Ishikawa (cell line): Measurements from ENCODE around the gene USP53.

Experiments used
- CEBPB ChIP-seq: IDR thresholded peaks from 2 replicates; pipeline ENCODE4 v1.6.1; 2012
- CREB1 ChIP-seq: IDR thresholded peaks from 2 replicates; pipeline ENCODE4 v1.6.1; 2012; ENCODE audit warnings: low read depth
- EGR1 ChIP-seq: IDR thresholded peaks from 2 replicates; pipeline ENCODE4 v1.6.1; 2012
- EP300 ChIP-seq: IDR thresholded peaks from 2 replicates; pipeline ENCODE4 v1.6.1; 2012; ENCODE audit warnings: borderline replicate concordance
- FOXM1 ChIP-seq: IDR thresholded peaks from 2 replicates; pipeline ENCODE4 v1.6.1; 2012; ENCODE audit warnings: low read depth, borderline replicate concordance
- MAX ChIP-seq: IDR thresholded peaks from 2 replicates; pipeline ENCODE4 v1.6.1; 2012
- NFIC ChIP-seq: IDR thresholded peaks from 2 replicates; pipeline ENCODE4 v1.6.1; 2012
- RAD21 ChIP-seq: IDR thresholded peaks from 2 replicates; pipeline ENCODE4 v1.6.1; 2012; ENCODE audit warnings: low read depth
- REST ChIP-seq: IDR thresholded peaks from 2 replicates; pipeline ENCODE4 v1.6.1; 2012; ENCODE audit warnings: low read depth, mild to moderate bottlenecking
- TAF1 ChIP-seq: IDR thresholded peaks from 2 replicates; pipeline ENCODE4 v1.6.1; 2012; ENCODE audit warnings: low read depth, mild to moderate bottlenecking
- TCF12 ChIP-seq: IDR thresholded peaks from 2 replicates; pipeline ENCODE4 v1.6.1; 2012; ENCODE audit warnings: low read depth
- TEAD4 ChIP-seq: IDR thresholded peaks from 2 replicates; pipeline ENCODE4 v1.6.1; 2012
- USF1 ChIP-seq: IDR thresholded peaks from 2 replicates; pipeline ENCODE4 v1.6.1; 2012
- YY1 ChIP-seq: IDR thresholded peaks from 2 replicates; pipeline ENCODE4 v1.6.1; 2012; ENCODE audit warnings: low read depth
- ZBTB7A ChIP-seq: IDR thresholded peaks from 2 replicates; pipeline ENCODE4 v1.6.1; 2012; ENCODE audit warnings: low read depth

USP53 gene

GRCh38 chr4:119261986-119262385, 49.5 kb downstream of the USP53 start:
- TF ChIP-seq TEAD4: no peak
- TF ChIP-seq CREB1: no peak
- TF ChIP-seq EP300: no peak
- no peak for TF ChIP-seq CEBPB
- TF ChIP-seq REST: no peak
- no peak for TF ChIP-seq TCF12
- no peak for TF ChIP-seq RAD21
- TF ChIP-seq ZBTB7A: no peak
- no peak for TF ChIP-seq USF1
- no peak for TF ChIP-seq YY1
- TF ChIP-seq FOXM1: no peak
- no peak for TF ChIP-seq MAX
- no peak for TF ChIP-seq NFIC
- TF ChIP-seq TAF1: no peak
- no peak for TF ChIP-seq EGR1

GRCh38 chr4:119264743-119265142, 52.2 kb downstream of the USP53 start:
- TF ChIP-seq USF1 (no peak), REST (no peak), FOXM1 (no peak), YY1 (no peak), NFIC (no peak), TEAD4 (no peak), ZBTB7A (no peak), CREB1 (no peak), TCF12 (no peak), CEBPB (no peak), MAX (no peak), EP300 (no peak), TAF1 (no peak), EGR1 (no peak), RAD21 (no peak)

GRCh38 chr4:119266153-119266552, 53.6 kb downstream of the USP53 start:
- TF ChIP-seq ZBTB7A (no peak), CREB1 (no peak), TCF12 (no peak)

- TF ChIP-seq TEAD4 (no peak), MAX (no peak), RAD21 (no peak), CEBPB (no peak), USF1 (no peak), ZBTB7A (no peak), YY1 (no peak), REST (no peak), NFIC (no peak), FOXM1 (no peak), EGR1 (no peak)
These were observed 56.0 kb downstream of the USP53 start for GRCh38 chr4:119268466-119268865.
